GM23338 (cell line): Measurements from ENCODE around the gene SCYGR6. TPM values are rescaled to one million over a fixed set of nuclear protein-coding genes. Genes with fewer than 3 reads are reported as not detected.

Experiments used
- ATAC-seq: fragments of 200-7000 bp; cut with Tn5 transposase; 3 replicates; pipeline ENCODE4 v1.9.1; 2020
- DNase-seq: peaks from one replicate; pipeline ENCODE4 v3.0.0-alpha.2; 2015; ENCODE audit warnings: low spot score
- H2AFZ ChIP-seq: fragments of 200-600 bp; sonication (generic); 2 replicates; pipeline ENCODE4 v1.8.0; 2016; ENCODE audit warnings: antibody characterized with exemption, mild to moderate bottlenecking, moderate library complexity
- H3F3A ChIP-seq: fragments of 200-600 bp; sonication (generic); replicated peaks from 2 replicates; pipeline ENCODE4 v1.8.0; 2017; ENCODE audit warnings: antibody characterized with exemption, mixed run types, low read depth
- H3K27ac ChIP-seq: fragments of 200-600 bp; sonication (generic); 2 replicates; pipeline ENCODE4 v1.6.1; 2016; ENCODE audit warnings: low read depth
- H3K27me3 ChIP-seq: fragments of 200-600 bp; sonication (generic); 2 replicates; pipeline ENCODE4 v1.8.0; 2016; ENCODE audit warnings: mild to moderate bottlenecking, mixed run types, moderate library complexity; ENCODE audit not compliant: insufficient read depth
- H3K36me3 ChIP-seq: fragments of 200-600 bp; sonication (generic); 2 replicates; pipeline ENCODE4 v1.8.0; 2016; ENCODE audit warnings: mild to moderate bottlenecking; ENCODE audit not compliant: insufficient read depth
- H3K4me1 ChIP-seq: fragments of 200-600 bp; sonication (generic); 2 replicates; pipeline ENCODE4 v1.8.0; 2016; ENCODE audit warnings: mild to moderate bottlenecking, moderate library complexity; ENCODE audit not compliant: insufficient read depth
- H3K4me2 ChIP-seq: fragments of 200-600 bp; sonication (generic); 2 replicates; pipeline ENCODE4 v1.7.1; 2017; ENCODE audit warnings: mixed run types
- H3K4me3 ChIP-seq: fragments of 200-600 bp; sonication (generic); 2 replicates; pipeline ENCODE4 v1.6.1; 2016; ENCODE audit warnings: mixed run types
- H3K79me2 ChIP-seq: fragments of 200-600 bp; sonication (generic); replicated peaks from 2 replicates; pipeline ENCODE4 v1.8.0; 2017; ENCODE audit warnings: mild to moderate bottlenecking; ENCODE audit not compliant: insufficient read depth
- H3K9me2 ChIP-seq: fragments of 200-600 bp; sonication (generic); 2 replicates; pipeline ENCODE4 v1.8.0; 2017; ENCODE audit not compliant: insufficient read depth
- H4K20me1 ChIP-seq: fragments of 200-600 bp; sonication (generic); replicated peaks from 2 replicates; pipeline ENCODE4 v1.8.0; 2017; ENCODE audit warnings: mild to moderate bottlenecking; ENCODE audit not compliant: insufficient read depth
- H3K27ac Mint-ChIP-seq: 2 replicates; pipeline ENCODE4 v1.8.0; 2020; ENCODE audit warnings: inconsistent platforms, mild to moderate bottlenecking, moderate library complexity, mixed read lengths
- H3K27me3 Mint-ChIP-seq: 3 replicates; pipeline ENCODE4 v1.8.0; 2022; ENCODE audit warnings: low read depth, mild to moderate bottlenecking, moderate library complexity, mixed read lengths, inconsistent platforms; ENCODE audit not compliant: insufficient read depth, poor library complexity
- H3K36me3 Mint-ChIP-seq: 3 replicates; pipeline ENCODE4 v1.8.0; 2021; ENCODE audit warnings: low read depth, mild to moderate bottlenecking, inconsistent platforms, moderate library complexity, mixed read lengths
- H3K4me1 Mint-ChIP-seq: 3 replicates; pipeline ENCODE4 v1.8.0; 2020; ENCODE audit warnings: mild to moderate bottlenecking, inconsistent platforms, mixed read lengths
- H3K4me3 Mint-ChIP-seq: 3 replicates; pipeline ENCODE4 v1.8.0; 2021; ENCODE audit warnings: moderate library complexity, mild to moderate bottlenecking, inconsistent platforms, mixed read lengths
- H3K9me3 Mint-ChIP-seq: 3 replicates; pipeline ENCODE4 v1.8.0; 2020; ENCODE audit warnings: moderate library complexity, mild to moderate bottlenecking, inconsistent platforms, mixed read lengths
- CREB1 ChIP-seq: fragments of 250-450 bp; sonication (Bioruptor Pico); IDR thresholded peaks from 2 replicates; pipeline ENCODE4 v1.5.0; 2020; ENCODE audit warnings: low read depth, mild to moderate bottlenecking, moderate library complexity
- CTCF ChIP-seq, 2 experiments: fragments of 200-600 bp in 1 of 2; sonication (generic) in 1 of 2; conservative IDR thresholded peaks; 2 replicates each; pipeline versions ENCODE4 v1.5.1 to v1.6.1; 2016 to 2017; ENCODE audit warnings: antibody characterized with exemption in 2 of 2, low read depth in 2 of 2, mild to moderate bottlenecking in 2 of 2, moderate library complexity in 1 of 2
- EZH2 ChIP-seq: fragments of 200-600 bp; sonication (generic); IDR thresholded peaks from one replicate; pipeline ENCODE4 v1.8.0; 2017; ENCODE audit warnings: antibody characterized with exemption, mild to moderate bottlenecking, low read depth; ENCODE audit not compliant: unreplicated experiment
- EZH2phosphoT487 ChIP-seq: fragments of 200-600 bp; sonication (generic); IDR thresholded peaks from one replicate; pipeline ENCODE4 v1.8.1; 2018; ENCODE audit warnings: antibody characterized with exemption; ENCODE audit not compliant: unreplicated experiment
- JUNB ChIP-seq: IDR thresholded peaks from one replicate; pipeline ENCODE4 v1.6.1; 2016; ENCODE audit warnings: antibody characterized with exemption; ENCODE audit not compliant: unreplicated experiment
- NANOG ChIP-seq: IDR thresholded peaks from 2 replicates; pipeline ENCODE4 v1.6.1; 2016; ENCODE audit warnings: antibody characterized with exemption, borderline replicate concordance
- POLR2AphosphoS5 ChIP-seq: IDR thresholded peaks from 2 replicates; pipeline ENCODE4 v1.6.1; 2016; ENCODE audit warnings: antibody characterized with exemption, low read depth
- REST ChIP-seq: IDR thresholded peaks from one replicate; pipeline ENCODE4 v1.6.1; 2018; ENCODE audit warnings: antibody characterized with exemption; ENCODE audit not compliant: unreplicated experiment
- ZNF114 ChIP-seq: fragments of 250-450 bp; sonication (Bioruptor Pico); IDR thresholded peaks from 2 replicates; pipeline ENCODE4 v1.5.0; 2020; ENCODE audit warnings: mild to moderate bottlenecking, moderate library complexity
- ZNF331 ChIP-seq: fragments of 250-450 bp; sonication (Bioruptor Pico); IDR thresholded peaks from 2 replicates; pipeline ENCODE4 v1.5.0; 2020; ENCODE audit warnings: low read depth, mild to moderate bottlenecking, moderate library complexity
- polyA plus RNA-seq: library from polyadenylated mRNA; unstranded; fragments of >200 nt; fragmentation: Nextera tagmentation; extraction: Ambion mirVana; gene quantifications from 2 replicates; pipeline ENCODE4 v1.2.1, GENCODE V29; 2016
- total RNA-seq: library from RNA; depleted of rRNA; stranded (reverse); fragments of >200 nt; shearing (Covaris generic); gene quantifications from 2 replicates; pipeline ENCODE4 v1.2.3, GENCODE V29; 2014
- TF ChIP-seq, protein P1 (sequence below): IDR thresholded peaks from 2 replicates; pipeline ENCODE4 v1.6.1; 2016; ENCODE audit warnings: antibody characterized with exemption

Gene SCYGR6
- total and polyA plus RNA-seq, 2 experiments from 2014 or later = not detected

DNA sequence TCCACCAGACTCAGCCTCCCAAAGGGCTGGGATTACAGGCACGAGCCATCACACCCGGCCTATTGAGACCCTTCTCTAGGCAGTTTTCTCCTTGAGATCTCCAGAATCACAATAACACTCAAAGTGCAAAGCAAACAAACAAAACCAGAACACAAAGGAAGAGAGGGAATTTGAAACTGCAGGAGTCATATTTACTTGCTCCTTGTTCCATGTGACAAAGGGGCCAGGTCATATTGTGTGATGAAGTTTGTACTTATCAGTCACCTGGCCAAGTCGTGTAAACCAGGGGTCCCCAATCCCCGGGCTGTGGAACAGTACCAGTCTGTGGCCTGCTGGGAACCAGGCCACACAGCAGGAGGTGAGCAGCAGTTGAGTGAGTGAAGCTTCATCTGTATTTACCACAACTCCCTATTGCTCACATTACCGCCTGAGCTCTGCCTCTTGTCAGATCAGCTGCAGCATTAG is 47.7 kb upstream of the SCYGR6 start (continued):
- TF ChIP-seq JUNB (no peak), EZH2phosphoT487 (no peak), REST (no peak), ZNF331 (no peak), EZH2 (no peak), POLR2AphosphoS5 (no peak), CREB1 (CRISPR knock-in tag) (no peak), ZNF114 (CRISPR knock-in tag) (no peak), CTCF (conservative IDR thresholded peaks at IDR 0.05; ENCODE audit: low read depth in 2 of 2) (no peak), NANOG (no peak)
- TF ChIP-seq, protein P1, sequence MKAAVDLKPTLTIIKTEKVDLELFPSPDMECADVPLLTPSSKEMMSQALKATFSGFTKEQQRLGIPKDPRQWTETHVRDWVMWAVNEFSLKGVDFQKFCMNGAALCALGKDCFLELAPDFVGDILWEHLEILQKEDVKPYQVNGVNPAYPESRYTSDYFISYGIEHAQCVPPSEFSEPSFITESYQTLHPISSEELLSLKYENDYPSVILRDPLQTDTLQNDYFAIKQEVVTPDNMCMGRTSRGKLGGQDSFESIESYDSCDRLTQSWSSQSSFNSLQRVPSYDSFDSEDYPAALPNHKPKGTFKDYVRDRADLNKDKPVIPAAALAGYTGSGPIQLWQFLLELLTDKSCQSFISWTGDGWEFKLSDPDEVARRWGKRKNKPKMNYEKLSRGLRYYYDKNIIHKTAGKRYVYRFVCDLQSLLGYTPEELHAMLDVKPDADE = no peak

- Histone ChIP-seq H3F3A (no peaks in the 10 kb centered on the region), H3K36me3 (no peaks in the 10 kb centered on the region), H3K4me2 (no peak overlapping the region), H2AFZ (peak overlapping the region; percentile 78), H4K20me1 (no peaks in the 10 kb centered on the region), H3K4me3 (no peak overlapping the region), H3K79me2 (no peaks in the 10 kb centered on the region), H3K9me2 (no peaks in the 10 kb centered on the region), H3K4me1 (peaks cover 5% of the 10 kb centered on the region; the same call in 1 of the 2 replicates), H3K27me3 (no peaks in the 10 kb centered on the region), H3K27ac (no peak overlapping the region)
- peaks cover 6% of the 10 kb centered on the region for H3K4me1 Mint-ChIP-seq
- ATAC-seq = no peak; the same call in 2 of the 3 replicates
- H3K36me3 Mint-ChIP-seq = no peaks in the 10 kb centered on the region
- H3K27me3 Mint-ChIP-seq = peaks cover 3% of the 10 kb centered on the region
- H3K4me3 Mint-ChIP-seq = no peak overlapping the region
- H3K9me3 Mint-ChIP-seq = peaks cover 2% of the 10 kb centered on the region; the same call in 1 of the 3 replicates
- no peak for DNase-seq
- H3K27ac Mint-ChIP-seq = no peak overlapping the region
- TF ChIP-seq POLR2AphosphoS5 = no peak
- TF ChIP-seq EZH2 = no peak
- TF ChIP-seq JUNB = no peak
- TF ChIP-seq, protein P1 = no peak
- TF ChIP-seq ZNF331 = no peak
- TF ChIP-seq CTCF (conservative IDR thresholded peaks at IDR 0.05; ENCODE audit: low read depth in 2 of 2) = no peak
These were observed 43.3 kb upstream of the SCYGR6 start for GRCh38 chr2:227767830-227768229.
